Liver (tissue), 9 donors: ENCODE measurements around the gene TH. TPM values are rescaled to one million over a fixed set of nuclear protein-coding genes. Genes with fewer than 3 reads are reported as not detected.

Experiments used
- DNase-seq: peaks from one replicate; pipeline ENCODE4 v3.0.0-alpha.2; 2017; ENCODE audit warnings: low spot score
- H3K27ac ChIP-seq, 2 donors: one replicate each; pipeline ENCODE4 v1.7.0; 2013; ENCODE audit warnings: inconsistent platforms in 2 of 2, low read length in 2 of 2, control low read depth in 1 of 2, low read depth in 1 of 2, mild to moderate bottlenecking in 1 of 2
- H3K27me3 ChIP-seq, 4 donors: one replicate each; pipeline versions ENCODE4 v1.6.1 to v1.7.0; 2013; ENCODE audit warnings: low read length in 3 of 4, inconsistent platforms in 1 of 4, mild to moderate bottlenecking in 1 of 4, moderate library complexity in 1 of 4; ENCODE audit not compliant: control insufficient read depth in 4 of 4, insufficient read depth in 4 of 4
- H3K36me3 ChIP-seq, 4 donors: one replicate each; pipeline versions ENCODE4 v1.6.1 to v1.7.0; 2013; ENCODE audit warnings: low read length in 3 of 4, mild to moderate bottlenecking in 3 of 4, low read depth in 1 of 4, moderate library complexity in 1 of 4; ENCODE audit not compliant: control insufficient read depth in 4 of 4, insufficient read depth in 3 of 4
- H3K4me1 ChIP-seq, 4 donors: one replicate each; pipeline versions ENCODE4 v1.6.1 to v1.7.0; 2013; ENCODE audit warnings: low read length in 3 of 4, mild to moderate bottlenecking in 3 of 4, moderate library complexity in 1 of 4; ENCODE audit not compliant: control insufficient read depth in 4 of 4, insufficient read depth in 4 of 4
- H3K4me3 ChIP-seq, 3 donors: one replicate each; pipeline versions ENCODE4 v1.6.1 to v1.7.0; 2013; ENCODE audit warnings: low read length in 3 of 3, control low read depth in 1 of 3, low read depth in 1 of 3, mild to moderate bottlenecking in 1 of 3
- H3K9ac ChIP-seq, 2 donors: one replicate each; pipeline ENCODE4 v1.7.0; 2013; ENCODE audit warnings: low read length in 2 of 2, mild to moderate bottlenecking in 2 of 2, moderate library complexity in 2 of 2, control low read depth in 1 of 2, low read depth in 1 of 2
- H3K9me3 ChIP-seq, 4 donors: one replicate each; pipeline versions ENCODE4 v1.6.1 to v1.7.0; 2013; ENCODE audit warnings: low read length in 3 of 4; ENCODE audit not compliant: control insufficient read depth in 4 of 4
- ATF3 ChIP-seq: IDR thresholded peaks from 2 replicates; pipeline ENCODE4 v1.6.1; 2016; ENCODE audit warnings: antibody characterized with exemption
- CTCF ChIP-seq: fragments of 150-350 bp; IDR thresholded peaks from 2 replicates; pipeline ENCODE4 v1.5.1; 2017; ENCODE audit warnings: improper control_type of control experiment, low read depth, low read length; ENCODE audit not compliant: missing input control
- EGR1 ChIP-seq, 2 donors: IDR thresholded peaks; 2 replicates each; pipeline ENCODE4 v1.6.1; 2016 to 2018; ENCODE audit warnings: antibody characterized with exemption in 2 of 2, low read depth in 2 of 2
- FOXA1 ChIP-seq: IDR thresholded peaks from 2 replicates; pipeline ENCODE4 v1.6.1; 2016; ENCODE audit warnings: antibody characterized with exemption
- FOXA2 ChIP-seq: IDR thresholded peaks from 2 replicates; pipeline ENCODE4 v1.6.1; 2016; ENCODE audit warnings: antibody characterized with exemption
- GABPA ChIP-seq, 2 donors: IDR thresholded peaks in 1 of 2; conservative IDR thresholded peaks in 1 of 2; 2 replicates each; pipeline ENCODE4 v1.6.1; 2016; ENCODE audit warnings: antibody characterized with exemption in 2 of 2, mild to moderate bottlenecking in 1 of 2, moderate library complexity in 1 of 2
- HNF4A ChIP-seq, 2 donors: conservative IDR thresholded peaks; 2 replicates each; pipeline ENCODE4 v1.6.1; 2016; ENCODE audit warnings: antibody characterized with exemption in 2 of 2, mild to moderate bottlenecking in 2 of 2
- HNF4G ChIP-seq: IDR thresholded peaks from 2 replicates; pipeline ENCODE4 v1.6.1; 2016; ENCODE audit warnings: antibody characterized with exemption
- JUND ChIP-seq, 2 donors: IDR thresholded peaks; 2 replicates each; pipeline ENCODE4 v1.6.1; 2016; ENCODE audit warnings: antibody characterized with exemption in 2 of 2
- MAX ChIP-seq: IDR thresholded peaks from 2 replicates; pipeline ENCODE4 v1.6.1; 2016; ENCODE audit warnings: antibody characterized with exemption
- NR2F2 ChIP-seq: IDR thresholded peaks from 2 replicates; pipeline ENCODE4 v1.6.1; 2016; ENCODE audit warnings: antibody characterized with exemption
- RAD21 ChIP-seq, 2 donors: IDR thresholded peaks; 2 replicates each; pipeline ENCODE4 v1.6.1; 2016; ENCODE audit warnings: antibody characterized with exemption in 2 of 2, mild to moderate bottlenecking in 2 of 2
- REST ChIP-seq: IDR thresholded peaks from 2 replicates; pipeline ENCODE4 v1.6.1; 2016; ENCODE audit warnings: antibody characterized with exemption, mild to moderate bottlenecking
- RXRA ChIP-seq, 2 donors: IDR thresholded peaks; 2 replicates each; pipeline ENCODE4 v1.6.1; 2017 to 2018; ENCODE audit warnings: antibody characterized with exemption in 2 of 2, mild to moderate bottlenecking in 1 of 2
- SP1 ChIP-seq: IDR thresholded peaks from 2 replicates; pipeline ENCODE4 v1.6.1; 2018; ENCODE audit warnings: antibody characterized with exemption, mild to moderate bottlenecking
- TAF1 ChIP-seq: conservative IDR thresholded peaks from 2 replicates; pipeline ENCODE4 v1.6.1; 2016; ENCODE audit warnings: antibody characterized with exemption, mild to moderate bottlenecking
- YY1 ChIP-seq: IDR thresholded peaks from 2 replicates; pipeline ENCODE4 v1.6.1; 2016; ENCODE audit warnings: antibody characterized with exemption, mild to moderate bottlenecking
- ZBTB33 ChIP-seq: IDR thresholded peaks from 2 replicates; pipeline ENCODE4 v1.6.1; 2016; ENCODE audit warnings: antibody characterized with exemption
- WGBS: extraction: QIAGEN DNeasy Blood & Tissue Kit; methylation state at CpG from one replicate; pipeline ENCODE4 v1.1.7; 2013; 5-methylcytosine and 5-hydroxymethylcytosine counted together
- polyA plus RNA-seq, 2 donors: library from polyadenylated mRNA; stranded (reverse) in 1 of 2; unstranded in 1 of 2; fragments of 200-250 nt in 1 of 2; fragments of >200 nt in 1 of 2; fragmentation: Nextera tagmentation in 1 of 2; extraction: Ambion mirVana in 1 of 2; gene quantifications; one replicate each; pipeline versions ENCODE4 v1.2.1 to v1.2.3, GENCODE V29; 2013 to 2015
- total RNA-seq, 2 donors: library from RNA; depleted of rRNA; stranded (reverse); fragments of >200 nt; gene quantifications; one replicate each; pipeline ENCODE4 v1.2.3, GENCODE V29; 2014
- donor health status: healthy.
- donor health status: healthy.
- donor health status: healthy.
- donor health status: healthy.
- donor health status: healthy.

Gene TH
- total and polyA plus RNA-seq, 4 donors = 0.13 to 0.24 TPM; not detected in 2

- TF ChIP-seq GABPA (IDR thresholded peaks at IDR 0.05 in 1 of 2, conservative IDR thresholded peaks at IDR 0.05 in 1 of 2) (no peak), JUND (IDR thresholded peaks at IDR 0.05) (no peak), NR2F2 (no peak), HNF4G (no peak), SP1 (no peak), ZBTB33 (no peak), FOXA2 (no peak), ATF3 (no peak), RAD21 (IDR thresholded peaks at IDR 0.05) (no peak), TAF1 (no peak), YY1 (no peak), HNF4A (conservative IDR thresholded peaks at IDR 0.05) (no peak), MAX (no peak), FOXA1 (no peak), EGR1 (IDR thresholded peaks at IDR 0.05; ENCODE audit: low read depth in 2 of 2) (no peak), REST (no peak), CTCF (no peak), RXRA (IDR thresholded peaks at IDR 0.05) (no peak)
- WGBS = 92% methylated on average over 22 of the region's 22 CpGs
- Histone ChIP-seq H3K9ac (no peak overlapping the region), H3K36me3 (no peaks in the 10 kb centered on the region), H3K4me3 (no peak overlapping the region), H3K27ac (no peak overlapping the region), H3K4me1 (no peaks in the 10 kb centered on the region), H3K27me3 (peaks cover 0 to 3% (median 0%) of the 10 kb centered on the region in 4 donors), H3K9me3 (no peaks in the 10 kb centered on the region)
- no peak for DNase-seq
These were observed 28.1 kb upstream of the TH start for GRCh38 chr11:2199466-2200341.
